ENCODE data around the gene C2orf76.

The C2orf76 gene

GRCh38 chr2:119311371-119311770, 55.3 kb downstream of the C2orf76 start:
- no peak for DNase-seq (ENCODE audit: low read depth)
- TF ChIP-seq, protein P1, sequence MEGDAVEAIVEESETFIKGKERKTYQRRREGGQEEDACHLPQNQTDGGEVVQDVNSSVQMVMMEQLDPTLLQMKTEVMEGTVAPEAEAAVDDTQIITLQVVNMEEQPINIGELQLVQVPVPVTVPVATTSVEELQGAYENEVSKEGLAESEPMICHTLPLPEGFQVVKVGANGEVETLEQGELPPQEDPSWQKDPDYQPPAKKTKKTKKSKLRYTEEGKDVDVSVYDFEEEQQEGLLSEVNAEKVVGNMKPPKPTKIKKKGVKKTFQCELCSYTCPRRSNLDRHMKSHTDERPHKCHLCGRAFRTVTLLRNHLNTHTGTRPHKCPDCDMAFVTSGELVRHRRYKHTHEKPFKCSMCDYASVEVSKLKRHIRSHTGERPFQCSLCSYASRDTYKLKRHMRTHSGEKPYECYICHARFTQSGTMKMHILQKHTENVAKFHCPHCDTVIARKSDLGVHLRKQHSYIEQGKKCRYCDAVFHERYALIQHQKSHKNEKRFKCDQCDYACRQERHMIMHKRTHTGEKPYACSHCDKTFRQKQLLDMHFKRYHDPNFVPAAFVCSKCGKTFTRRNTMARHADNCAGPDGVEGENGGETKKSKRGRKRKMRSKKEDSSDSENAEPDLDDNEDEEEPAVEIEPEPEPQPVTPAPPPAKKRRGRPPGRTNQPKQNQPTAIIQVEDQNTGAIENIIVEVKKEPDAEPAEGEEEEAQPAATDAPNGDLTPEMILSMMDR (IDR thresholded peaks at IDR 0.05; ENCODE audit: low read depth, low read length, missing control alignments) = peak; percentile 32
- H3K4me3 ChIP-seq (ENCODE audit: low read depth, low read length) = no peak overlapping the region

DNA sequence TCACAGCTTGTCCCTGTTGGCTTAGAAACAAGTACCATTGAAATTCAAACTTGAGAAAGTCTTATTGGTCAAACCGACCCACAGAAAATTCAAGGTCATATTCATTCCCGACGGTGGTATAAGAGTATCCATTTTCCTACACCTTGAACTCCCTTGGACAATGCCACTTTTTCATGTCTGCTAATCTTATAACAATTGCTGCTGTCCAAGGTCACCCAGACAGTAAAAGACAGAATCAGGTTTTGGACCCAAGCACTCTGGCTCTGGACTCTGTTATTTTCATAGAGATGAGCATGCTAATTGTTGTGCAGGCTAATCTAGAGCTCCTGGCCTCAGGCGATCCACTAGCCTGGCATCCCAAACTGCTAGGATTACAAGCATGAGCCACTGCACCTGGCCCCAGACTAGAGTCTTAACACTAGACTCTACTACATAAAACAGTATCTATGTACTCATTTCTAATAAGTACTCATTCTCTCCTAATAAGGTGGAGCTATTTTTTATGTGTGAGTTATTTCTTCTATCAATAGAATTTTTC, 57.8 kb downstream of the C2orf76 start:
- DNase-seq (ENCODE audit: low read depth) = no peak
- no peak overlapping the region for H3K4me3 ChIP-seq (ENCODE audit: low read depth, low read length)
- TF ChIP-seq, protein P1 (IDR thresholded peaks at IDR 0.05; ENCODE audit: low read depth, low read length, missing control alignments) = no peak

- TF ChIP-seq, protein P1 (IDR thresholded peaks at IDR 0.05; ENCODE audit: low read depth, low read length, missing control alignments) = no peak
- H3K4me3 ChIP-seq (ENCODE audit: low read depth, low read length) = no peak overlapping the region
- DNase-seq (ENCODE audit: low read depth) = no peak
These were observed 59.1 kb downstream of the C2orf76 start for GRCh38 chr2:119307419-119308140.

GRCh38 chr2:119306196-119306590, 60.4 kb downstream of the C2orf76 start:
- no peak overlapping the region for H3K4me3 ChIP-seq (ENCODE audit: low read depth, low read length)
- DNase-seq (ENCODE audit: low read depth) = no peak
- TF ChIP-seq, protein P1 (IDR thresholded peaks at IDR 0.05; ENCODE audit: low read depth, low read length, missing control alignments) = no peak

DNA sequence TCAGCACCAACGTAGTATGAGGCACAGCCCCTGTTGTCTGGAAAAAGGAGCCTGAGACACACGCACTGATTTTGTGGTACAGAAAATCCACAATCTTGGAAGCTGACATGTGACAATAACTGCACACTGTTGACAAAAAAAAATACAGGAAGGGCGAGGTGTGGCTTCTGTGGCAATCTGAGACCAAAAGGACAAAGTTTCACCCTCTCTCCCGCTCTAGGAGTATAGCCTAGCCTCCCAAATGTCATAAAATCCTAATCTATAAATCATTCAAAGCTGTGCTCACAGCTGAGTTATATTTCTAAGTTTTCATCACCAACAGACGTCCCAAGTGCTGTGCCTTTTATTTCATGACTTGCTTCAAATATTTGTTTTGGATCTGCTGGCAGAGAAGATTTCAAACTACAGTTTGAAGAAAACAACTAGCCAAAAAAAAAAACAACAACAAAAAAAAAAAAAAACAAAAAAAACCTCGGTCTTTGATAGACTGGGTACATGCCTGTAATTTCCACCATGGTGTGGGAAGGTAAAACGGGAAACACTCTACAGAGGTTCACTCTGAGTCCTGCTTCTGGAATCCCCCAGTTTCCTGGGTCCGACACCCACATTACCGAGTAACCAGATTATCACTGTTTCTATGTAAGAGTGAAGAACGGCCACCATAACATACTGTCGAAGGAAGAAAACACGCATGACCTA, 61.0 kb downstream of the C2orf76 start:
- no peak for DNase-seq (ENCODE audit: low read depth)
- TF ChIP-seq, protein P1 (IDR thresholded peaks at IDR 0.05; ENCODE audit: low read depth, low read length, missing control alignments) = no peak
- H3K4me3 ChIP-seq (ENCODE audit: low read depth, low read length) = no peak overlapping the region

DNA sequence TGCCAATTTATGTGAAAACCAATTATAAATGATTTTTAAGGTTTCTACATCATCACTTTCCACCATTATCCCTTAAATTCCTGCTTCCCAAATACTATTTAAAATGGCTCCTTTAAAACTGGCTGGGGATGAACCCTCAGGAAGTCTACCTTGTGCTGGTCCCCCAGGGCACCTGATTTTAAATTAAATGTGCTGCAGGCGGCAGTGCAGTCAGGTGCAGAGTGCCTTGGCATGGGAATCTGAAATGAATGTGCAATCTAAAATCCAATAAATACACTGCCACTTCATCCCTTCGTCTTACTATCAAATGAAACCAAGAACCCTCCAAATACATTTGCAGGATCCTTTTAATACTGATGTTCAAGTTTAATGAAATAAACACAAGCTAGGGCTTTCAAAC, 61.8 kb downstream of the C2orf76 start:
- TF ChIP-seq, protein P1 (IDR thresholded peaks at IDR 0.05; ENCODE audit: low read depth, low read length, missing control alignments) = no peak
- no peak overlapping the region for H3K4me3 ChIP-seq (ENCODE audit: low read depth, low read length)
- DNase-seq (ENCODE audit: low read depth) = no peak
